CD4-positive, alpha-beta memory T cell (primary cell): ENCODE measurements around the gene FKBP7. TPM values are rescaled to one million over a fixed set of nuclear protein-coding genes. Genes with fewer than 3 reads are reported as not detected.

Experiments
- CTCF ChIA-PET: fragments of 350-600 bp; sonication (Branson Sonifier 250); formaldehyde crosslinking; loops from one replicate; lab custom pipeline; 2021; ENCODE audit warnings: inconsistent platforms; ENCODE audit not compliant: partially characterized antibody; lab: Charles Lee
- POLR2A ChIA-PET: fragments of 350-600 bp; sonication (Branson Sonifier 250); formaldehyde crosslinking; loops from one replicate; lab custom pipeline; 2021; ENCODE audit not compliant: partially characterized antibody; lab: Charles Lee
- DNase-seq, 5 donors: peaks; one replicate each; pipeline versions ENCODE4 v3.0.0 to v3.0.0-alpha.2; 2020 to 2022; ENCODE audit warnings: mixed read lengths in 1 of 5
- H3K27ac ChIP-seq: one replicate; pipeline ENCODE4 v1.7.0; 2013; ENCODE audit warnings: low read depth, low read length
- H3K27me3 ChIP-seq: 2 replicates; pipeline ENCODE4 v1.7.0; 2013; ENCODE audit warnings: mild to moderate bottlenecking, low read length, moderate library complexity; ENCODE audit not compliant: insufficient read depth
- H3K36me3 ChIP-seq: 2 replicates; pipeline ENCODE4 v1.7.0; 2013; ENCODE audit warnings: mild to moderate bottlenecking, low read length, moderate library complexity; ENCODE audit not compliant: insufficient read depth
- H3K4me1 ChIP-seq: 2 replicates; pipeline ENCODE4 v1.7.0; 2013; ENCODE audit warnings: mild to moderate bottlenecking, low read length, moderate library complexity; ENCODE audit not compliant: insufficient read depth
- H3K4me3 ChIP-seq, 2 donors: one replicate each; pipeline ENCODE4 v1.7.0; 2013; ENCODE audit warnings: low read length in 2 of 2, mild to moderate bottlenecking in 1 of 2
- H3K9me3 ChIP-seq, 2 donors: one replicate each; pipeline ENCODE4 v1.7.0; 2013; ENCODE audit warnings: low read length in 2 of 2, control low read depth in 1 of 2; ENCODE audit not compliant: control insufficient read depth in 1 of 2
- H3K27ac Mint-ChIP-seq, 7 donors: one replicate each; pipeline ENCODE4 v1.8.0; 2020 to 2021; ENCODE audit warnings: mixed read lengths in 7 of 7, mild to moderate bottlenecking in 6 of 7, inconsistent platforms in 3 of 7, moderate library complexity in 3 of 7
- H3K27me3 Mint-ChIP-seq, 2 donors: one replicate each; pipeline ENCODE4 v1.8.0; 2020 to 2021; ENCODE audit warnings: mixed read lengths in 2 of 2
- H3K36me3 Mint-ChIP-seq, 2 donors: one replicate each; pipeline ENCODE4 v1.8.0; 2020 to 2021; ENCODE audit warnings: mixed read lengths in 2 of 2, inconsistent platforms in 1 of 2, mild to moderate bottlenecking in 1 of 2
- H3K4me1 Mint-ChIP-seq, 4 donors: one replicate each; pipeline ENCODE4 v1.8.0; 2020 to 2021; ENCODE audit warnings: mixed read lengths in 4 of 4, mild to moderate bottlenecking in 1 of 4
- H3K4me3 Mint-ChIP-seq, 8 donors: one replicate each; pipeline ENCODE4 v1.8.0; 2020 to 2021; ENCODE audit warnings: mixed read lengths in 8 of 8, mild to moderate bottlenecking in 7 of 8, moderate library complexity in 6 of 8, inconsistent platforms in 3 of 8
- H3K9me3 Mint-ChIP-seq, 8 donors: one replicate each; pipeline ENCODE4 v1.8.0; 2020 to 2021; ENCODE audit warnings: mixed read lengths in 8 of 8, mild to moderate bottlenecking in 5 of 8, inconsistent platforms in 3 of 8, moderate library complexity in 1 of 8
- intact Hi-C: fragments of 100-400 bp; cut with micrococcal nuclease; formaldehyde crosslinking; loops from one replicate; pipeline ENCODE4 v1.15.1; 2023
- polyA plus RNA-seq, 2 donors: library from polyadenylated mRNA; unstranded; fragments of 300-500 nt; fragmentation: Illumina TruSeq; gene quantifications; one replicate each; pipeline ENCODE4 v1.2.3, GENCODE V29; 2021
- total RNA-seq, 2 experiments: library from RNA; stranded (reverse); gene quantifications; one replicate each; pipeline ENCODE4 v1.2.3, GENCODE V29; 2021

FKBP7 gene
- total and polyA plus RNA-seq, 4 experiments from 2014 or later, result 0.79 to 2.2 (median 1.5) TPM

DNA sequence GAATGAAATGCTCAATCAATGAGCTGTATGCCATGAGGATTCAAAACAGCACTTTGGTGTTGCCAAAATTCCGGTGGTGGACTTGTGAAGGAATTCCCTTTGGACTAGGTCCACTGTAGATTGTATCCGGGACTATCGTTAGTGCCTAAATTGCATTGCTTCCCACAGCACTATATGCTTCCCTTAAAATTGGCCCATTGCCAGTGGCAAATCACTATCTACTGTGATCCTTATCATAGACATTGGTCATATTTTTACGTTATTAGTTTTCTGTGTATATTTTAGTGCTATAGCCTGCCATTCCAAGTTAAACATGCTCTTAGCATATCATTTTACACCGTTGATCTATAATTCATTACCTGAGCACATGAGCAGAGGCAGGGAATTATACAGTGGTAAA lies 25.5 kb downstream of the FKBP7 start:
- DNase-seq, result no peak
- peaks cover 7 to 22% of the 10 kb centered on the region in 2 donors for H3K36me3 Mint-ChIP-seq
- POLR2A ChIA-PET, result interaction anchor here (1.7 kb wide), 1 partner anchor 23 kb away, joined by 6 read pairs; no protein-coding TSS in a partner anchor
- peaks cover 20 to 33% (median 26%) of the 10 kb centered on the region in 4 donors for H3K4me1 Mint-ChIP-seq
- H3K4me3 ChIP-seq, result no peak overlapping the region
- CTCF ChIA-PET, result no interaction called here
- H3K36me3 ChIP-seq, result peaks cover 4% of the 10 kb centered on the region
- no peaks in the 10 kb centered on the region for H3K9me3 ChIP-seq
- no peak overlapping the region for H3K27ac ChIP-seq
- H3K27me3 ChIP-seq, result no peaks in the 10 kb centered on the region
- peaks cover 31% of the 10 kb centered on the region for H3K4me1 ChIP-seq
- no peaks in the 10 kb centered on the region for H3K9me3 Mint-ChIP-seq
- H3K27me3 Mint-ChIP-seq, result peaks cover 2 to 3% of the 10 kb centered on the region in 2 donors
- intact Hi-C loops, result no loop called here
- no peak overlapping the region for H3K4me3 Mint-ChIP-seq
- peak overlapping the region in 1 of 7 donors; percentile 97 for H3K27ac Mint-ChIP-seq

DNA sequence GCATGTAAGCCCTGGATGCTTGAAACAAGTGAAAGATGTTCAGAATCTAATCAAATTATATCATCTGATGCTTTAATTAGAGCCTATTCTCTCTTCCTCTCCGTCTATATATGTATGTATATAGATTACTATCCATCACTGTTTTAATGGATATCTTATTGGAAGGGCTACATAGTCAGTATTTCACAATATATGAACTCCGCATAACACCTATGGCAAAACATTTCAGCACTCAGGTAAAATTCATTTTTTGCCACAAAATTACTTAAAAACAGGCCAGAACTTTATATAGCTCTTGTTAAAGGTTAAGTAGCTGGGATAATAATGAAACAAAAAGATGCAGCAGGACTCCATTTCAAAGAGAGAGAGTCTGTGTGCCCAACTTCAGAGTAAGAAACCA lies 26.1 kb downstream of the FKBP7 start:
- DNase-seq, result no peak
- peak overlapping the region in 7 of 8 donors; percentile 4 to 88 (median 22) for H3K4me3 Mint-ChIP-seq
- H3K27ac ChIP-seq, result no peak overlapping the region
- H3K27me3 ChIP-seq, result no peaks in the 10 kb centered on the region
- H3K4me1 ChIP-seq, result peaks cover 32% of the 10 kb centered on the region
- H3K4me3 ChIP-seq, result no peak overlapping the region
- intact Hi-C loops, result no loop called here
- no peaks in the 10 kb centered on the region for H3K9me3 ChIP-seq
- CTCF ChIA-PET, result no interaction called here
- POLR2A ChIA-PET, result interaction anchor here (1.5 to 2.8 kb wide), 3 partner anchors 23 to 70 kb away, joined by 6 to 49 read pairs (median 6); partner anchors contain the start of gene PLEKHA3
- no peaks in the 10 kb centered on the region for H3K9me3 Mint-ChIP-seq
- H3K27ac Mint-ChIP-seq, result peak overlapping the region in 2 of 7 donors; percentile 19 to 97
- H3K4me1 Mint-ChIP-seq, result peaks cover 21 to 34% (median 27%) of the 10 kb centered on the region in 4 donors
- H3K36me3 Mint-ChIP-seq, result peaks cover 7 to 26% of the 10 kb centered on the region in 2 donors
- H3K36me3 ChIP-seq, result peaks cover 4% of the 10 kb centered on the region
- peaks cover 2 to 3% of the 10 kb centered on the region in 2 donors for H3K27me3 Mint-ChIP-seq

DNA sequence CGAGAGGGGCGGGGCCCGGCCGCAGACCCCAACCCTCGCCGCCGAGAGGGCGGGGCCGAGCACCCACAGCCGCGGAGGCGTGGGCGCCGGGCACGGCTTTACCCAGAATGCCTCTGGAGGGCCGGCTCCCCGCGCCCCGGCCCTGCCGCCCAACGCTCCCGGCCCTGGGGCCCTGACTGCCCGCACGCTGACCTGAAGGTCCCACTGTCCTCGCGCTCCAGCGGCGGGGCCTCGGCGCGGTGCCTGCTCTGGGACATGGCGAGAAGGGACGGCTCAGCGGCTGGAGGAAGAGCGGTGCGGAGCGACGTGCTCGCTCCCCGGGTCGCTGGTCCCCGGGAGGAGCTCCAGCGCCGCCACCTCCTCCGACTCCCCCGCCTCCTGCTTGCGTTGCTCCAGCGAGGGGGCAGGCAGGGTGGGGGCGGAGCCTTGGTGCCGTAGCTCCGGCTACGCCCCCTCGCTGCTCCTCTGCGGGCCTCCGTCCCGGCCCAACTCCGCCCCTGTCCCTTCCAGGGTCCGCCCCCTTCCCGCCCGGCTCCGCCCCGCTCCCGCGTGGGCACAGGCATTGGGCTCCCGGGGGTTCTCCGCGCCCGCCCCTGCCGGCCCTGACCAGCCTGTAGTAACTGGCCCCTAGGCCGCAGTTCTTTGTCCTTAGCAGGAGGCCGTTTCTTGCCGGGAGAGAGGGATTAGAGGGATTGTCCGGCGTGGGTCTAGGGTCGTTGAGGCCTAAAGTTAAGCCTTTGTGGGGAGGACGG lies 27.4 kb downstream of the FKBP7 start, which contains the start of the genes PJVK and PRKRA:
PJVK (plus strand) TSS at position 605 of the 752 bp plus-strand sequence. CDS start 2,032 bp downstream, outside the sequence.
PRKRA (minus strand) TSS at position 402 of the 752 bp plus-strand sequence; CDS start at position 257, 145 bp downstream.
- POLR2A ChIA-PET, result interaction anchor here (0.6 to 2.8 kb wide), 22 partner anchors 8 to 1186 kb away, joined by 3 to 56 read pairs (median 4); partner anchors contain the start of genes AGPS, NFE2L2, PLEKHA3 and RBM45
- Histone ChIP-seq H3K27ac (peak within 1 kb of the TSS; percentile 97), H3K4me1 (peaks cover 32% of the 10 kb centered on the region), H3K27me3 (no peaks in the 10 kb centered on the region), H3K4me3 (peak within 1 kb of the TSS; percentile 40 to 76), H3K9me3 (no peaks in the 10 kb centered on the region), H3K36me3 (peaks cover 7% of the 10 kb centered on the region)
- peaks cover 2 to 3% of the 10 kb centered on the region in 2 donors for H3K27me3 Mint-ChIP-seq
- H3K9me3 Mint-ChIP-seq, result no peaks in the 10 kb centered on the region
- DNase-seq, result peak; percentile 93 to 95 (median 94)
- peaks cover 15 to 34% of the 10 kb centered on the region in 2 donors for H3K36me3 Mint-ChIP-seq
- intact Hi-C loops, result loop anchor here (1.0 to 2.0 kb wide), 5 partner anchors 27 to 1238 kb away; partner anchors contain the start of genes FKBP7 and HNRNPA3
- H3K27ac Mint-ChIP-seq, result peak within 1 kb of the TSS; percentile 94 to 97 (median 97)
- peaks cover 21 to 34% (median 27%) of the 10 kb centered on the region in 4 donors for H3K4me1 Mint-ChIP-seq
- peak within 1 kb of the TSS; percentile 87 to 93 (median 90) for H3K4me3 Mint-ChIP-seq
- CTCF ChIA-PET, result interaction anchor here (0.8 to 3.2 kb wide), 9 partner anchors 13 to 73 kb away, joined by 3 to 42 read pairs (median 4); no protein-coding TSS in a partner anchor

DNA sequence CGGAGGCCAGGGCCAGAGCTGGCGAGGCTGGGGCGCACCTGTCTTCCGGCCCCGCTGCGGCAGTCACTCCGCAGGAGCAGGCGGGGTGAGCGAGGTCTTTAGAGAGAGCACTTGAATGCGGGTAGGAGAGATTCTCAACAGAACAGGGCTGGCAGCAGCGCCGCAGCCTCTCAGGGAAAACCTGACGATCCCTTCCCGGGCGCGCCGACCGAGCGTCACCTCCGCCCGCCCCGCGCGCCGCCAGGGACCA lies 28.0 kb downstream of the FKBP7 start:
- Histone ChIP-seq H3K36me3 (peaks cover 7% of the 10 kb centered on the region), H3K4me3 (peak overlapping the region; percentile 40 to 76), H3K27ac (peak overlapping the region; percentile 97), H3K27me3 (no peaks in the 10 kb centered on the region), H3K4me1 (peaks cover 32% of the 10 kb centered on the region), H3K9me3 (no peaks in the 10 kb centered on the region)
- ChIA-PET POLR2A (interaction anchor here (0.9 to 2.8 kb wide), 15 partner anchors 8 to 1186 kb away, joined by 3 to 56 read pairs (median 4); partner anchors contain the start of genes AGPS, NFE2L2, PLEKHA3 and RBM45), CTCF (interaction anchor here (0.9 to 3.2 kb wide), 10 partner anchors 10 to 73 kb away, joined by 3 to 42 read pairs (median 4); partner anchors contain the start of gene PLEKHA3)
- peaks cover 15 to 36% of the 10 kb centered on the region in 2 donors for H3K36me3 Mint-ChIP-seq
- H3K27ac Mint-ChIP-seq, result peak overlapping the region; percentile 94 to 97 (median 97)
- H3K4me1 Mint-ChIP-seq, result peaks cover 21 to 34% (median 27%) of the 10 kb centered on the region in 4 donors
- H3K4me3 Mint-ChIP-seq, result peak overlapping the region; percentile 87 to 93 (median 90)
- intact Hi-C loops, result loop anchor here (1.0 to 2.0 kb wide), 2 partner anchors 37 to 1238 kb away; partner anchors contain the start of gene HNRNPA3
- no peaks in the 10 kb centered on the region for H3K9me3 Mint-ChIP-seq
- peaks cover 2 to 3% of the 10 kb centered on the region in 2 donors for H3K27me3 Mint-ChIP-seq
- DNase-seq, result peak in 3 of 5 donors; percentile 82 to 87 (median 86)

DNA sequence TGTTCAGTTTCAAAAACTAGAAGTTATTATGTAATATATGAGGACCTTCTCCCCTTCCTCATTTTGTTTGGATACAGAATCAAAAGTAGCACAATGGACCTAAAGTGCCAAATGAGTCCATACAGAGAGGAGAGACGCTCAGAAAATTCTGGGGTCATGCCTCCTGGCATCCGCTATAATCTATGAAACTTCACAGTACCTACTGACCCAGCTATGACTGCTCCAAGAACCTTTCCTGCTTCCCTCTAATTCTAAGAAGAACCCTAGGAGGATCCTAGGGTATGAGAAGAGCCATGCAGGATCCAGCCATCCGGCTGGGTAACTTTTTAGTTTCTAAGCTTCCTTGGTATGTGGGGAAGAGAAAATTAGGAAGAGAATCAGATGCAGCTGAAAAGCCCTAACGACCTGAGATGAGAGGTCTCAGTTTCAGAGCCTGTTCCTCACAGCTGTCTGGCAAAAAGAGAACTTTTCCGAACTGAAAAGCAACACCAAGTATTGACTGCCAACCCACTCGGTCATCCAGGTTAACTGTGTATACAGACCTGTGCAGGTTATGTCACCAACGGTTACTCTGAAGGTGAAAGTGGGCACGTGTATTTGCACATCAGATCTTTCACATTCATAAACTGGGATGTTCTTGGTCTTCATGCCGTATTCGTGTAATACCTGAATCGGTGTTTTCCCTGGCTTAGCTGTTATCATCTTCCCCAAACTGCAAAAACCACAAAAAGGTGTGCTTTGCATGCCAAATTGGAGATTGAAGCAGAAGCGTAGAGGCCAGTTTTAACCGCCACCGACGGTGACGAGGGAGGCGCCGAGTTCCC lies 28.5 kb downstream of the FKBP7 start:
- peaks cover 17 to 41% of the 10 kb centered on the region in 2 donors for H3K36me3 Mint-ChIP-seq
- no peaks in the 10 kb centered on the region for H3K9me3 Mint-ChIP-seq
- Histone ChIP-seq H3K36me3 (peaks cover 11% of the 10 kb centered on the region), H3K9me3 (no peaks in the 10 kb centered on the region), H3K27me3 (no peaks in the 10 kb centered on the region), H3K27ac (peak overlapping the region; percentile 97), H3K4me3 (peak overlapping the region; percentile 40 to 76), H3K4me1 (peaks cover 32% of the 10 kb centered on the region)
- peak in 3 of 5 donors; percentile 4 to 93 (median 81) for DNase-seq
- H3K4me3 Mint-ChIP-seq, result peak overlapping the region; percentile 87 to 93 (median 90)
- intact Hi-C loops, result loop anchor here (1.0 to 2.0 kb wide), 2 partner anchors 37 to 1237 kb away; partner anchors contain the start of gene HNRNPA3
- peaks cover 23 to 36% (median 29%) of the 10 kb centered on the region in 4 donors for H3K4me1 Mint-ChIP-seq
- CTCF ChIA-PET, result interaction anchor here (1.1 to 3.2 kb wide), 8 partner anchors 9 to 74 kb away, joined by 3 to 42 read pairs (median 4); partner anchors contain the start of gene PLEKHA3
- H3K27ac Mint-ChIP-seq, result peak overlapping the region; percentile 94 to 97 (median 97)
- POLR2A ChIA-PET, result interaction anchor here (1.2 to 2.8 kb wide), 9 partner anchors 16 to 1185 kb away, joined by 3 to 56 read pairs (median 6); partner anchors contain the start of genes AGPS, NFE2L2, PLEKHA3 and RBM45
- peaks cover 2 to 3% of the 10 kb centered on the region in 2 donors for H3K27me3 Mint-ChIP-seq

DNA sequence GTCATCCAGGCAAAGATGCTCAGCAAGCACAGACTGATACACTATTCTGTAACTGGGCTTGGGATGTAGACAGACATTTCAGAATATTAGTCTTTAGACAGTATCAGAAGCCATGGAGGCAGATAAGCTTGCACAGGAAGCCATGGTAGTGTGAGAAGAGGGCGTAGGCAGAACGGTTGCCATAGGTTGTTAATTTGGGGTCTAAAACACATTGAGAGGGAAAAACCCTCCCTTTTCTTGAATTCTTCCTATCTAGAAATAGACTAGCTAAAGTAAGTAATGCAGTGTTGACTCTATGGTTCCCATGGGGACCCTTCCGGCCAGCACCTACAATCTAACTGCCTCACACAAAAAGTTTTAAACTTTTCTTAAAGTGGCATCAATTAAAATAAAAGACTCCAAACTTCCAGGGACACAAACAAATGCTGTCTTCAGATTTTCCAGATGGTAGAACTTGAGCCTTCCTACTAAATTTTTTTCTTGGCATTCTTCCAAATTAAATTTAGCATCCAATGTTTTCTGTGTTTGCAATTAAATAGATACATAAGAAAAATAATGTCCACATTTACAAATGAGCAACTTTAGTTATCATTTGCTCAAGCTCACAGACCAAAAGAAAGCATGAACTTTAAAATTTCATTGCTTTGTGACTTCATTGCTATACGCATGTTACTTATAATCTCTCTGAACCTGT lies 29.3 kb downstream of the FKBP7 start:
- H3K4me3 Mint-ChIP-seq, result peak overlapping the region; percentile 55 to 93 (median 88)
- peaks cover 23 to 48% of the 10 kb centered on the region in 2 donors for H3K36me3 Mint-ChIP-seq
- intact Hi-C loops, result no loop called here
- peak in 1 of 5 donors; percentile 9 for DNase-seq
- POLR2A ChIA-PET, result interaction anchor here (2.0 to 2.7 kb wide), 3 partner anchors 35 to 1184 kb away, joined by 5 to 56 read pairs (median 17); partner anchors contain the start of gene NFE2L2
- H3K27ac ChIP-seq, result peak overlapping the region; percentile 97
- no peaks in the 10 kb centered on the region for H3K27me3 Mint-ChIP-seq
- no peaks in the 10 kb centered on the region for H3K9me3 ChIP-seq
- H3K27ac Mint-ChIP-seq, result peak overlapping the region; percentile 21 to 97 (median 97)
- peaks cover 23 to 37% (median 29%) of the 10 kb centered on the region in 4 donors for H3K4me1 Mint-ChIP-seq
- H3K27me3 ChIP-seq, result no peaks in the 10 kb centered on the region
- peaks cover 17% of the 10 kb centered on the region for H3K36me3 ChIP-seq
- CTCF ChIA-PET, result interaction anchor here (1.3 to 3.2 kb wide), 4 partner anchors 9 to 52 kb away, joined by 4 to 42 read pairs (median 6); partner anchors contain the start of gene PLEKHA3
- no peaks in the 10 kb centered on the region for H3K9me3 Mint-ChIP-seq
- H3K4me1 ChIP-seq, result peaks cover 32% of the 10 kb centered on the region
- H3K4me3 ChIP-seq, result peak overlapping the region in 1 of 2 donors; percentile 76
